Measurements from ENCODE around the gene RC3H1. TPM values are rescaled to one million over a fixed set of nuclear protein-coding genes. Genes with fewer than 3 reads are reported as not detected.
"Not testable (repeated sequence)": the region's sequence is repeated elsewhere in the genome, so short reads cannot be mapped to it uniquely, and the experiment has no call there.

Gene RC3H1
- polyA plus RNA-seq, 3 donors from 2014 or later: 3.9 to 10.4 (median 5.7) TPM

- peaks cover 0 to 5% (median 0%) of the 10 kb centered on the region in 3 donors for H3K27me3 Mint-ChIP-seq (ENCODE audit: low read depth in 3 of 3)
- H3K36me3 Mint-ChIP-seq: peaks cover 0 to 7% (median 0%) of the 10 kb centered on the region in 3 donors
- peaks cover 69 to 93% of the 10 kb centered on the region in 2 donors for H3K4me1 Mint-ChIP-seq
- H3K27ac Mint-ChIP-seq: peak overlapping the region in 5 of 6 donors; percentile 26 to 83 (median 44)
- no peaks in the 10 kb centered on the region for H3K9me3 Mint-ChIP-seq
- DNase-seq: no peak
- H3K4me3 Mint-ChIP-seq: peak overlapping the region in 3 of 5 donors; percentile 5 to 60 (median 53)
These were observed 13.9 kb downstream of the RC3H1 start for GRCh38 chr1:174008269-174008668.

GRCh38 chr1:174007851-174008250 is 14.3 kb downstream of the RC3H1 start:
- no peaks in the 10 kb centered on the region for H3K9me3 Mint-ChIP-seq
- DNase-seq: no peak
- H3K27me3 Mint-ChIP-seq (ENCODE audit: low read depth in 3 of 3): peaks cover 0 to 6% (median 0%) of the 10 kb centered on the region in 3 donors
- peaks cover 0 to 7% (median 0%) of the 10 kb centered on the region in 3 donors for H3K36me3 Mint-ChIP-seq
- peak overlapping the region in 3 of 6 donors; percentile 43 to 83 (median 44) for H3K27ac Mint-ChIP-seq
- H3K4me1 Mint-ChIP-seq: peaks cover 67 to 93% of the 10 kb centered on the region in 2 donors
- no peak overlapping the region for H3K4me3 Mint-ChIP-seq

GRCh38 chr1:174005032-174005431 is 17.1 kb downstream of the RC3H1 start:
- Mint-ChIP-seq H3K4me3 (no peak overlapping the region), H3K36me3 (peaks cover 0 to 3% (median 0%) of the 10 kb centered on the region in 3 donors), H3K4me1 (peaks cover 70 to 93% of the 10 kb centered on the region in 2 donors), H3K27ac (no peak overlapping the region), H3K27me3 (ENCODE audit: low read depth in 3 of 3) (peaks cover 0 to 6% (median 0%) of the 10 kb centered on the region in 3 donors), H3K9me3 (no peaks in the 10 kb centered on the region)
- no peak for DNase-seq

GRCh38 chr1:174003867-174004266 is 18.3 kb downstream of the RC3H1 start:
- Mint-ChIP-seq H3K36me3 (peaks cover 0 to 3% (median 0%) of the 10 kb centered on the region in 3 donors), H3K4me1 (peaks cover 68 to 93% of the 10 kb centered on the region in 2 donors), H3K27ac (no peak overlapping the region), H3K9me3 (no peaks in the 10 kb centered on the region), H3K27me3 (ENCODE audit: low read depth in 3 of 3) (peaks cover 0 to 4% (median 0%) of the 10 kb centered on the region in 3 donors), H3K4me3 (no peak overlapping the region)
- DNase-seq: no peak

- no peak for DNase-seq
- Mint-ChIP-seq H3K4me3 (no peak overlapping the region), H3K27me3 (ENCODE audit: low read depth in 3 of 3) (peaks cover 0 to 4% (median 0%) of the 10 kb centered on the region in 3 donors), H3K4me1 (peaks cover 70 to 95% of the 10 kb centered on the region in 2 donors), H3K27ac (peak overlapping the region in 3 of 6 donors; percentile 3 to 58 (median 40)), H3K9me3 (no peaks in the 10 kb centered on the region), H3K36me3 (no peaks in the 10 kb centered on the region)
These were observed 20.6 kb downstream of the RC3H1 start for GRCh38 chr1:174001573-174001972.

GRCh38 chr1:174000371-174000770 is 21.8 kb downstream of the RC3H1 start:
- peaks cover 0 to 4% (median 0%) of the 10 kb centered on the region in 3 donors for H3K27me3 Mint-ChIP-seq (ENCODE audit: low read depth in 3 of 3)
- no peaks in the 10 kb centered on the region for H3K36me3 Mint-ChIP-seq
- peak overlapping the region in 2 of 6 donors; percentile 17 to 64 for H3K27ac Mint-ChIP-seq
- H3K4me3 Mint-ChIP-seq: no peak overlapping the region
- peaks cover 68 to 93% of the 10 kb centered on the region in 2 donors for H3K4me1 Mint-ChIP-seq
- no peaks in the 10 kb centered on the region for H3K9me3 Mint-ChIP-seq
- no peak for DNase-seq

GRCh38 chr1:173997791-173998190 is 24.4 kb downstream of the RC3H1 start:
- H3K27ac Mint-ChIP-seq: peak overlapping the region in 3 of 6 donors; percentile 6 to 34 (median 24)

GRCh38 chr1:173996995-173997394 is 25.2 kb downstream of the RC3H1 start:
- no peaks in the 10 kb centered on the region for H3K27me3 Mint-ChIP-seq (ENCODE audit: low read depth in 3 of 3)
- H3K4me1 Mint-ChIP-seq: peaks cover 57 to 81% of the 10 kb centered on the region in 2 donors
- H3K36me3 Mint-ChIP-seq: peaks cover 0 to 5% (median 4%) of the 10 kb centered on the region in 3 donors
- H3K4me3 Mint-ChIP-seq: no peak overlapping the region
- peak overlapping the region in 1 of 6 donors; percentile 16 for H3K27ac Mint-ChIP-seq
- no peak for DNase-seq
- no peaks in the 10 kb centered on the region for H3K9me3 Mint-ChIP-seq

More at GRCh38 chr1:173997791-173998190, 24.4 kb downstream of the RC3H1 start:
- peak overlapping the region in 2 of 5 donors; percentile 0 to 16 for H3K4me3 Mint-ChIP-seq
- no peaks in the 10 kb centered on the region for H3K27me3 Mint-ChIP-seq (ENCODE audit: low read depth in 3 of 3)
- no peaks in the 10 kb centered on the region for H3K9me3 Mint-ChIP-seq
- peaks cover 61 to 83% of the 10 kb centered on the region in 2 donors for H3K4me1 Mint-ChIP-seq
- H3K36me3 Mint-ChIP-seq: no peaks in the 10 kb centered on the region
- DNase-seq: no peak

- no peak for DNase-seq
- H3K4me1 Mint-ChIP-seq: peaks cover 46 to 66% of the 10 kb centered on the region in 2 donors
- H3K4me3 Mint-ChIP-seq: no peak overlapping the region
- H3K9me3 Mint-ChIP-seq: no peaks in the 10 kb centered on the region
- peak overlapping the region in 2 of 6 donors; percentile 45 to 57 for H3K27ac Mint-ChIP-seq
- H3K27me3 Mint-ChIP-seq (ENCODE audit: low read depth in 3 of 3): no peaks in the 10 kb centered on the region
- peaks cover 0 to 10% (median 5%) of the 10 kb centered on the region in 3 donors for H3K36me3 Mint-ChIP-seq
These were observed 26.7 kb downstream of the RC3H1 start for GRCh38 chr1:173995475-173995874.

- not testable (repeated sequence) for H3K27ac Mint-ChIP-seq; DNase-seq; H3K9me3 Mint-ChIP-seq; H3K27me3 Mint-ChIP-seq (ENCODE audit: low read depth in 3 of 3); H3K4me3 Mint-ChIP-seq
- Mint-ChIP-seq H3K4me1 (peaks cover 36 to 53% of the 10 kb centered on the region in 2 donors), H3K36me3 (peaks cover 0 to 11% (median 5%) of the 10 kb centered on the region in 3 donors)
These were observed 28.2 kb downstream of the RC3H1 start for GRCh38 chr1:173993948-173994347.

- no peak overlapping the region for H3K27ac Mint-ChIP-seq
- no peaks in the 10 kb centered on the region for H3K27me3 Mint-ChIP-seq (ENCODE audit: low read depth in 3 of 3)
- peaks cover 0 to 22% (median 7%) of the 10 kb centered on the region in 3 donors for H3K36me3 Mint-ChIP-seq
- no peaks in the 10 kb centered on the region for H3K9me3 Mint-ChIP-seq
- DNase-seq: no peak
- H3K4me1 Mint-ChIP-seq: peaks cover 6 to 45% of the 10 kb centered on the region in 2 donors
- H3K4me3 Mint-ChIP-seq: no peak overlapping the region
These were observed 34.1 kb downstream of the RC3H1 start for GRCh38 chr1:173988068-173988467.

GRCh38 chr1:173986951-173987350 is 35.2 kb downstream of the RC3H1 start:
- Mint-ChIP-seq H3K4me3 (no peak overlapping the region), H3K27me3 (ENCODE audit: low read depth in 3 of 3) (no peaks in the 10 kb centered on the region)

GRCh38 chr1:173970252-173970651 is 51.9 kb downstream of the RC3H1 start:
- Mint-ChIP-seq H3K9me3 (no peaks in the 10 kb centered on the region), H3K36me3 (peaks cover 21 to 31% (median 21%) of the 10 kb centered on the region in 3 donors), H3K4me3 (no peak overlapping the region), H3K27me3 (ENCODE audit: low read depth in 3 of 3) (peaks cover 0 to 2% (median 0%) of the 10 kb centered on the region in 3 donors), H3K27ac (no peak overlapping the region), H3K4me1 (peaks cover 4 to 5% of the 10 kb centered on the region in 2 donors)
- no peak for DNase-seq

More at GRCh38 chr1:173986951-173987350, 35.2 kb downstream of the RC3H1 start:
- H3K4me1 Mint-ChIP-seq: peaks cover 3 to 40% of the 10 kb centered on the region in 2 donors
- DNase-seq: no peak
- peak overlapping the region in 2 of 6 donors; percentile 14 to 43 for H3K27ac Mint-ChIP-seq
- peaks cover 0 to 20% (median 3%) of the 10 kb centered on the region in 3 donors for H3K36me3 Mint-ChIP-seq
- H3K9me3 Mint-ChIP-seq: no peaks in the 10 kb centered on the region

GRCh38 chr1:173965896-173966295 is 56.3 kb downstream of the RC3H1 start:
- DNase-seq; H3K4me1 Mint-ChIP-seq; H3K4me3 Mint-ChIP-seq; H3K27me3 Mint-ChIP-seq (ENCODE audit: low read depth in 3 of 3); H3K27ac Mint-ChIP-seq; H3K9me3 Mint-ChIP-seq: not testable (repeated sequence)
- peaks cover 14 to 35% (median 21%) of the 10 kb centered on the region in 3 donors for H3K36me3 Mint-ChIP-seq
